ENCODE measurements around the gene ONECUT1. TPM values are rescaled to one million over a fixed set of nuclear protein-coding genes. Genes with fewer than 3 reads are reported as not detected.

ONECUT1 gene
- total and polyA plus RNA-seq, 10 donors: not detected

DNA sequence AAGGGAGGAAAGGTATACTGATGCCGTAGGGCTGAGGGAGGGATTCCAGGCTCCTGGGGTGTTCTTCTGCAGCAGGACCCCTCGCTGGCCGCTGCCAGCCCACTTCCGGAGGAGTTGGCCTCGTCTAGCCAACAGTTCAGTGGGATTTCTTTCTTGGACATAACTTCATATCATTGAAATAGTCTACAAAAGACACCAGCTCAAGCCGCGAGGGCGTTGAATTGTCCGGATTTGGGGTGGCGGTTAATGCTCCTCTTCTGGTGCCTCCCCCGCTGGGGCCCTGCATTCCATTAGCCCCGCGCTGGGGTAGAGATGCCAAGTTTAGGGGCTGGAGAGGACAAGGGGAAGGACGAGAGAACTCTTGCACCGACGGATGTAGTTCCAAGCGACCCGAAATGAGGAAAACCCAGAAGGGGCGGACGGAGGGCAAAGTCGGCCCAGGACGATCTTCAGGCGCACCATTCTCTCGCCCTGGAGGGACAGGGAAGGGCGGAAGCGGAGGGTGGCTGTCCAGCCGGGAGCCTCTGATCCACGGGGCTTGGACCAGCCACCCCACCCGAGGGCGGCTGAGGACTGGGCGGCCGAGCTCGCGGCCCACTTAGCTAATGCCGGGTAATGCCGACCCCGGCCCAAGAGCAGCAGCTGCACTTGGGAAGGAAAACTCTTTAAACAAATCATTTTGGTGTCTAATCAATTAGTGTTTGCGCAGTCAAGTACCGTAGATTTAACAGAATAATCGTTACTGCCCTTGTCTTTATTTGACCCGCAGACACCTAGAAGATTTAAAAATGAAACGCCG, 4.7 kb upstream of the ONECUT1 start:
- Histone ChIP-seq H3K27me3 (replicated peaks in 1 of 7) (peaks cover 9 to 100% (median 96%) of the 10 kb centered on the region in 7 donors), H3K27ac (no peak overlapping the region), H3K36me3 (no peaks in the 10 kb centered on the region), H3K4me3 (no peak overlapping the region), H3K9me3 (peaks cover 0 to 8% (median 0%) of the 10 kb centered on the region in 8 donors), H3K4me1 (peaks cover 0 to 36% (median 28%) of the 10 kb centered on the region in 6 donors)
- no peak for DNase-seq
- TF ChIP-seq POLR2AphosphoS5 (IDR thresholded peaks at IDR 0.05) (no peak), POLR2A (IDR thresholded peaks at IDR 0.05) (no peak)
- TF ChIP-seq, protein P1, sequence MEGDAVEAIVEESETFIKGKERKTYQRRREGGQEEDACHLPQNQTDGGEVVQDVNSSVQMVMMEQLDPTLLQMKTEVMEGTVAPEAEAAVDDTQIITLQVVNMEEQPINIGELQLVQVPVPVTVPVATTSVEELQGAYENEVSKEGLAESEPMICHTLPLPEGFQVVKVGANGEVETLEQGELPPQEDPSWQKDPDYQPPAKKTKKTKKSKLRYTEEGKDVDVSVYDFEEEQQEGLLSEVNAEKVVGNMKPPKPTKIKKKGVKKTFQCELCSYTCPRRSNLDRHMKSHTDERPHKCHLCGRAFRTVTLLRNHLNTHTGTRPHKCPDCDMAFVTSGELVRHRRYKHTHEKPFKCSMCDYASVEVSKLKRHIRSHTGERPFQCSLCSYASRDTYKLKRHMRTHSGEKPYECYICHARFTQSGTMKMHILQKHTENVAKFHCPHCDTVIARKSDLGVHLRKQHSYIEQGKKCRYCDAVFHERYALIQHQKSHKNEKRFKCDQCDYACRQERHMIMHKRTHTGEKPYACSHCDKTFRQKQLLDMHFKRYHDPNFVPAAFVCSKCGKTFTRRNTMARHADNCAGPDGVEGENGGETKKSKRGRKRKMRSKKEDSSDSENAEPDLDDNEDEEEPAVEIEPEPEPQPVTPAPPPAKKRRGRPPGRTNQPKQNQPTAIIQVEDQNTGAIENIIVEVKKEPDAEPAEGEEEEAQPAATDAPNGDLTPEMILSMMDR (IDR thresholded peaks at IDR 0.05 in 8 of 11, conservative IDR thresholded peaks at IDR 0.05 in 3 of 11): no peak
- 8 to 16% (median 9%) methylated on average over 35 to 43 of the region's 43 CpGs for WGBS, 5 donors
- intact Hi-C loops (cut with DNase I; ENCODE audit: low total_unique reads): no loop called here

DNA sequence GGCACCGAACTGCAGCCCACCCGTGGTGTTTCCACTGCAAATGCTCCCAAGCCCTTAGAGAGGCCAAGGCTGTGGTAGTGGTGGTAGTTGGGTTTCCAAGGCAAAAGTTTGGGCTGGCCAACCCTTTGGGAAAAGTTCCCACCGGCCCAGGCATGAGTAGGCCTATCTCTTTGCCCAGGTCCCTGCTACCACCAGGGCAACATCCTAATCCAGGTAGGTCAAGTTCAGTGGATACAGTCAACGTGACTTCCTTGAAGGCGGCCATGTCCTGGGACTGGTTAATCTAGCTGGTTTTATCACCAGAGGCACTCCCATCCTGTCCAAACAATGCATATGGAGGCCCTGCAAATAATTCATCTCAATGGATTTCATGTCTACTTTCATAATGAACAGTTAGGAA, 1.6 kb upstream of the ONECUT1 start:
- Histone ChIP-seq H3K9me3 (peaks cover 0 to 8% (median 0%) of the 10 kb centered on the region in 8 donors), H3K4me1 (peaks cover 6 to 52% (median 38%) of the 10 kb centered on the region in 6 donors), H3K4me3 (peak overlapping the region in 1 of 8 donors; percentile 10), H3K27me3 (replicated peaks in 1 of 7) (peaks cover 3 to 100% (median 95%) of the 10 kb centered on the region in 7 donors), H3K27ac (no peak overlapping the region), H3K36me3 (no peaks in the 10 kb centered on the region)
- WGBS, 5 donors: 48 to 63% (median 60%) methylated on average over 5 of the region's 5 CpGs
- DNase-seq: no peak
- TF ChIP-seq POLR2AphosphoS5 (IDR thresholded peaks at IDR 0.05) (no peak), POLR2A (IDR thresholded peaks at IDR 0.05) (no peak)
- TF ChIP-seq, protein P1 (IDR thresholded peaks at IDR 0.05 in 8 of 11, conservative IDR thresholded peaks at IDR 0.05 in 3 of 11): no peak
- intact Hi-C loops (cut with DNase I; ENCODE audit: low total_unique reads): no loop called here

DNA sequence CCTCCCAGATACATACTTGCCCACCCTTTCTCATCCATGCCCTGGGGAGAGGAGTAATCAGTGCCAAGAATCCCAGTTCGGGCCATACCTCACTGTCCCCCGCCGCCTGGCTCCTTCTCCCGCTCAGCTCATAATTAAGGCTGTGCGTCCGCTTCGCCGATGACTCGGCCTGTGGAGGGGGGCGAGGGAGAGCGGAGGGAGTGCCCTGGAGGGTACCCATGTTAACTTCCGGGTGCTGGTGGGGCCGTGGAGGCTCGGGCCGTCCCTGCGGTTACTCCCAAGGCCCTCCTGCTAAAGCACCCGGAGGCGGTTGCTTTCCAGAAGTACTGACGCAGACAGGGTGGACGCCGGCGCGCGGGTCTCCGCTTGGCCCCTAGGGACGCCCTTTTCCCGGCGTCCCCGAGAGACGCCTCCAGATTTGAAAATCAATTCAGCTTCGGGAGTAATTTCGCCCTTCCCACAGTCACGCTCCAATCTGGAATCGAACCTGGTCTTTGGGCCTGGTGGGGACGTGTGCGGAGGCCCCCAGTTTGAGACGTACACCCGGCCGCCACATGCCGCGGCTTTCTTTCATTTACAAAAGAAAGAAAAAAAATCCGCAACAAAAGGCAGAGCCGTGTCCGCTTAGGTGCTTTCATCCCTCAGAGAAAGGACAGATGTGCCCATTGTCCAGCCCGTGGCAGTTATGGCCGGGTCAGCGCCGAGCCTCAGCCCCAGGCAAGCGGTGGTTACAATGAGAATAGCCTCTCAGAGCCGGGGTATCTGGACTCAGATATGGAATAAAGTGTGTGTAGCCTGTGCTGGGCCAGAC, 1.0 kb upstream of the ONECUT1 start:
- H3K27ac ChIP-seq: no peak overlapping the region
- 9 to 12% (median 12%) methylated on average over 47 to 50 of the region's 50 CpGs for WGBS, 5 donors
- peaks cover 3 to 100% (median 95%) of the 10 kb centered on the region in 7 donors for H3K27me3 ChIP-seq (replicated peaks in 1 of 7)
- intact Hi-C loops (cut with DNase I; ENCODE audit: low total_unique reads): no loop called here
- no peaks in the 10 kb centered on the region for H3K36me3 ChIP-seq
- TF ChIP-seq, protein P1 (IDR thresholded peaks at IDR 0.05 in 8 of 11, conservative IDR thresholded peaks at IDR 0.05 in 3 of 11): no peak
- TF ChIP-seq POLR2AphosphoS5 (IDR thresholded peaks at IDR 0.05): no peak
- peak overlapping the region; percentile 10 to 73 (median 48) for H3K4me3 ChIP-seq
- peak; percentile 71 for DNase-seq
- peaks cover 0 to 8% (median 0%) of the 10 kb centered on the region in 8 donors for H3K9me3 ChIP-seq
- peaks cover 6 to 58% (median 40%) of the 10 kb centered on the region in 6 donors for H3K4me1 ChIP-seq
